Stimulated activated CD4-positive, alpha-beta T cell treated with anti-CD3 and anti-CD28 coated beads, Interleukin-2, amount 100 ng/mL, for 48 hours (primary cell): Measurements from ENCODE around the gene KCNK18.

ENCODE experiments used
- DNase-seq, 2 donors: peaks; one replicate each; pipeline ENCODE4 v3.0.0-alpha.2; 2020

The KCNK18 gene

DNA sequence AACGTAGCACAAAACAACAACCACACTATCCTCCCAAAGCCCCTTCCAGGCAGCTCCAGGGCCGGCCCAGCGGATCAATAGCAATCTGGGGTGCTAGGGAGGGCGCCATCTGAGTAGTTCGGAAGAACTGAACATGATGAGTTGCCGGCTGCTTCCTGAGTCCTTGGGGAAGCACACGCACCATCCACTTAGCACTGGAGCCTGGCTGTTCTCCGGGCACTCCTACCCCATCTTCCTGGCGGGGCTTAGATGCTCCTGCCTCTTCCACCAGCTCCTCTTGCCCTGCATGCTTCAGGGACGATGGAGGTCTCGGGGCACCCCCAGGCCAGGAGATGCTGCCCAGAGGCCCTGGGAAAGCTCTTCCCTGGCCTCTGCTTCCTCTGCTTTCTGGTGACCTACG, at the start of gene KCNK18:
TSS of gene KCNK18 (plus strand) at position 301 of the 400 bp plus-strand sequence. CDS start at position 301, 0 bp downstream.
- no peak for DNase-seq

DNA sequence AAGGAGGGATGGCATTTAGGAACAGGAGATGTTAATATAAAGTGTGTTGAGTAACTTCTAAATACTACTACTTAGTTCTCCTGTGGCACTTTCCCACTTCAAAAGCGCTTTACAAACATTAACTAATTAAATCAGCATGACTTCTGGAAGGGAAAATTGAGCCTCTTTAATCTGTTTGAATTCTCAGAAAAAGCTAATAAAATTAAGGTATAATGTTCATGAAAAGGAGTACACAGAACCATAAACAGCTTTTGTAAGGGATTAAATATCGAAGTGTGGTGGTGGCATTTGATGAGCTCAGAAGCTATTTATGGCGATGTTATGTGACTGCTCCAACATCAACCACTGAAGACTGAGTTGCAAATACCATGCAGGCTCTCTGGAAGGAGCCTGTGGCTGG, 49.0 kb upstream of the KCNK18 start:
- DNase-seq = no peak

DNA sequence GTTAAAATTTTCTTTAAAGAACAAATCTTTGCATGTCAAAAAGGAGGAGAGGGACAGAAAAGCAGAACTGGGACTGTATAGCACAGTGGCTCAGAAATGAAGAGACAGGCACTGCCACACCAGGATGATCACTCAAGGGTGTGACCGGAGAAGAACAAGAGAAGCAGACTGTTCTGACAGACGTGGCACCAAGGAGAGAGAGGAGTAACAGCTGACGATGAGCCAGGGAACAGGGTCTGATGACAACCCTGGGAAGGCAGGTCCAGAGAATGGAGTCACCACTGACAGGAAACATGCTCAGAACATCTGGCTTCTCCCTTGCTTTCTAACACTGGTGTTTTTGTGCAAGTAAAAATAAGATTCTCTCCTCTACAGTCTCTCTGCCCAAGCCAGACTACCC, 44.6 kb upstream of the KCNK18 start:
- no peak for DNase-seq

GRCh38 chr10:117158297-117158696, 39.0 kb upstream of the KCNK18 start:
- DNase-seq = no peak

DNA sequence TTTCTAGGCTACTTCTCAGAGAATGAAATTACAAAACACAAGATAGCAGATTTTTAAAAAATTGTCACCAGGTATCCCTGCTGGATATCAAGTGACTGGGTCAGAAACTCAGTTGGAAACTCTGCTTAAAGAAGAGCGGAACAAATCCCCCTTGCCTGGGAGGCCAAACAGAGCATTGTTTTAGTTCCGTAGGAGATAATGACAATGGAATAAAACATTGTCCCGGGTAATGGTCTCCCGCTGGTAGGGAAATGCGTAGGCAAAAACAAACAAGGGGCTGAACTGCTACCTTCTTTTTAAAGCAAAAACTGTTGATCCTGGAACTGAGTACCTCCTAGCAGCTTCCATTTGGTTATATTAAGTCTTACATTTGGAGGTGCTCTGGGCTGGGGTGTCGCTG, 37.9 kb upstream of the KCNK18 start:
- no peak for DNase-seq

DNA sequence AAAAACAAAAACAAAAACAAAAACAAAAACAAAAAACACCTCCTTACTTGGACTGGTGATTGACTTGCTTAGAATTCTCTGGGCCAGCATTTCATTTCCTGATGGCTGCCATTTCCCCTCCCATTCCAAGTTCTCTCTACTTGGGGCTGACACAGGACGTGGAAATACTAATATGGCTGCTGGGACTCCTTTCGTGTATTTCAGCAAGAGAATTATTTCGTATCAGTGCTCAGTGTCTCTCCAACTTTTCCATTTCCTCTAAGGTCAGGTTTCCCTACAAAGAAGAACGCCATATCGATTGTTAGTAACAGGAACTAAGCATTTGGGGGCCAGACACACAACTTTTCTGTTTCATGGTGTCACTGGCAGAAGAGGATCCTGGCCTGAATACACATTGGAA, 36.7 kb upstream of the KCNK18 start:
- DNase-seq = no peak

DNA sequence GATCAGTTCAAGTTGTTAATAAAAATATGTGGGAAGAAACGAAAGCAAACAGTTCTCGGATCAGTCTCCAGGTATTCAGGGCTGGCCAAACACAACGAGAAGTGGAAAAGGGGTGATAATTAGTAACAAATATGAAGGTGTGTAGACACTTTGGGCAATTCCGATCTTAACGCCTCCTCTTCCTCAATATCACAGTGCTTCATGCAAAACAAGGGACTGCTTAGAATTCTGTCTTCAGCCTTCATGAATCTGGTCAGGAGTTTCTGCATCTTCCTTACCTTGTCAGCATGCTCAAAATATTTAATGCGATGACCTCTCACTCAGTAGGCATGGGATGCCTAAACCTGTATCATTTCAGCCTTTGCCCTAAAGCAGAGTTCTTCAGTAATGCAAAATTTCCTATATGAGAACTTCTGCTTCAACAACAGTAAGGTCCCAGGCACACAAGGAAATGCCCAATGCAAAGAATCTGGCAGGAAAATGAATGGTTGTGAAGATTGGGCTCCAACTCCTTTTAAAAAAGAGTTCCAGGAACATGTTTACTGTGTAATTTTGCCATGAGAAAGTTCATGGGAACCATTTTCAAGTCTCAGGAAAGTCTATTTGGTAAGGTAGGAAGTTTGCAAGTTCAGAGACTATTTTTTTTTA, 35.8 kb upstream of the KCNK18 start:
- no peak for DNase-seq

DNA sequence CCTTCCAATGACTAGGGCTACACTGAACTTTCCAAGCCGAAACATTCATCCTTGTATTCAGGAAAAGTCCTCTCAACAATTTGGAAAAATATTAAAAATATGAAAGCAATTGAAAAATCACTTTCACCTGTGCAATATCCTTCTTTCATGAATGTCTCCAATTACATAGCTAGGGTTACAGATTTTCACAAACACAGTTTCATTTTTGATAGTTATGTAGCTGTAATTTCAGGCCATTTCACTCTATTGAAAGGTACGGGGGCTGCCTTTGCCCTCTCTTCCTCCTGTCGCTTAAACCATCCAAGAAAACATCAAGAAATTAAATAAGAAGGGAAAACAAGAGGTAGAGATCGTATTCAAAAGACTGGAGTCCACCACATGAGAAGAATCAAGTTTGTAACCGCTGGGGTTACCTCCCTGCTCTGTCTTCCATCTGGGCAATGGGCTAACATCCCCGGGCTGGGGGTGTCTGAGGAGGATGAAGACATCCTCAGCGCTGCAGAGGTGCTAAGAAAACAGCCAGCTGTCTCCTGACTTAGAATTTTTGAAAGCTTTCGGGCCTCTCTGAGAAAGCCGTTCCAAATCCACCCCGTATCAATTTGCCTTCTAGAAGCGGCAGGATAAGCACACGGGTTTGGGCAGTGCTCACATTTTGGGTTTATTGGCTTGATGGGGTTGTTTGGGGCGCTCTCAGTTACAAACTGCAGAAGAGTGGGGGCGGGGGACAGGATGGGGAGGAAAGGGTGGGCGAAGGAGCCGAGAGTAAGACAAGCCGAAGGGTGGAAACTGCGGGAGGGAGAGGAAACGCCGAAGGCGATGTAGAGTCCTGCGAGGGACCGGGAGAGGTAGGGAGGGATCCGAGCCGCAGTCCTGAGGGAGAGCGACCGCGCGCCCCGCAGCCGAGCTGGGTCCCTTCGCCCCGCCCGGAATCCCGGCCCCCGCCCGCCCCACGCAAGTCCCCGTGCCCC, 34.9 kb upstream of the KCNK18 start:
- no peak for DNase-seq

GRCh38 chr10:117163061-117163953, 34.0 kb upstream of the KCNK18 start:
- DNase-seq = no peak

DNA sequence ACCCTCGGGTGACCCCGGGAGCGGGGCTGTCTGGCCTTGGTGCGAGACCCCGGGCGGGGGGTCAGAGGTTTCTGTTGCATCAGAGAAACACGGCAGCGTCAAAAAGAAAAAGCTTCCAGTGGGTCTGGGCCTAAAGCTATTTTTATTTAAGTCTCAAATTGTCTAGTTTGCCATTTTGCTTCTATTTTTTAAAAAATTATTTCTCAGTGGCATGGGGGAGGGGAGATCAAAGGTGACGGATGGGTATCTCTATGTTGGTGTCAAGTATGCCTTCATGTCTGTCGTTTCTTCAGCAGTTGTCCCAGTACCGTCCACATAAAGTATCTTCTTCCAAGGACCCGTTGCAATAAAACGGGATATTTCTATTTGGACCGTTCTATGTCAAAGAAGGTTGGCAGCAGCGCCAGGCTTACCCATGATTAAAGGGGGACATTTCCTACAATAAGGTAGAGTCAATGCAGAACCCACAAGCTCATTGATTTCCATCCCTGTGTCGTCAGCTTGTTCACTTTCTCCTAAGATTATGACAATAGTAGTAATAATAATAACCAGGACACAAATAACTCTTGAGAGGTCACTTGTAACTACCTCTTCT, 33.2 kb upstream of the KCNK18 start:
- no peak for DNase-seq

GRCh38 chr10:117164592-117165537, 32.4 kb upstream of the KCNK18 start:
- no peak for DNase-seq

DNA sequence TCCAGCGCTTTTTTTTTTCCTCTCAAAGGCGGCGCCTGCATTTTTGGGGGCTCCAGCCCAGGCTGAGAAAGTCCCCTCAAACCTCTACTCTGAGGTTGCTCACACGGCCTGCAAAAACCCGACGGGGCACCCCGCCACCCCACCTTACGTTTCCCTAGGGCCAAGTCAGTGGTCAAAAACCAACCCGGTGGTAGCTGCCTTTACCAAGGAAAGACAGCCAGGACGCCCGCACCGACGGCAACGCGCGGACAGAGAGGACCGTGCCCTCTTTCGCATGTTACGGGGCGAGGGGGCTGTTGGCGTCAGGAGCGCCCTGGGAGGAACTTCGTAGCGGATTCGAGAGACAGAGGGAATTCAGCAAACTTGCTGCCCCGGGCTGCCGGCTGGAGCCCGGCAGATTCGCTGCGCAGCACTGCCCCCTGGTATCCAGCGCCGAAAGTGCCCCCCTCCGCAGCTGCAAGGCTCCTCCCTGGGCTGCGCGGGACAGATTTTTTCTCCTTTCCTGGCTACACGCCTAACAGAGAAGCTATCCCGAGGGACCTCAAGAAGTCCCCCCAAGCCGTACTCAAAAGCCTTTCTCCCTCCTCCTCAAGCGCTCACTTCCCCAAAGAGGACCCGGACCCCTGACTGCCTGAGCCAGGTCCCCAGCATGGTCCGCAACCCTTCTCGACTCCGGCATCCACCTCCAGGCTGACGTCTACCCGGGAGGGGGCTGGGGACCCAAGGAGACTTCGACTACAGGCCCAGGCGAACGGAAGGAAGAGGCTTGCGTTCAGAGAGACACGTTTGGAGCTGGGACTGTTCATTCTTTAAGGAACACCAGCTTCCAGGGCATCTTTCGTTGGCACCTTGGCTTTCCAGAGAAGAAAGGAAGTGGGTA, 31.5 kb upstream of the KCNK18 start:
- DNase-seq = no peak

GRCh38 chr10:117166418-117167345, 30.6 kb upstream of the KCNK18 start:
- no peak for DNase-seq

DNA sequence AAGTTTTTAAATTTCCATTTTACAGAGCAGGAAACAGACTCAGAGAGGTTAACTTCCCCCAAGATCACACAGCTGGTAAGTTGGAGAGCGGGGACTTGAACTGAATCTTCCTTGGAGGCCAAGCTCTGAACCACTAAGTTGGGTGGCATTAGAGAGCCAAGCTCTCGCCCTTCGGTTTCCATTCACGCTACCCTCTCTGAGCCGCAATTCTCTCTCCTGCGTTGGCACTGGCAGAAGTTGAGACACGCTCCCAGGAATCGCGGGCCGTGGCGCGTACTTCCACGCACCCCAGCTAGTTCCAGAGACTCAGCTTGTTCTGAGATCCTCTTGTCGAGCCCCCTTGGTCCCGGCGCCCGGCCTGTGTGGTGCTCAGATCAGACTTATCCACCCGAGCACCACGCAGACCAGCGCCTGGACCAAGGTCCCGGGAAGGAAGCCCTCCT, 29.9 kb upstream of the KCNK18 start:
- no peak for DNase-seq

DNA sequence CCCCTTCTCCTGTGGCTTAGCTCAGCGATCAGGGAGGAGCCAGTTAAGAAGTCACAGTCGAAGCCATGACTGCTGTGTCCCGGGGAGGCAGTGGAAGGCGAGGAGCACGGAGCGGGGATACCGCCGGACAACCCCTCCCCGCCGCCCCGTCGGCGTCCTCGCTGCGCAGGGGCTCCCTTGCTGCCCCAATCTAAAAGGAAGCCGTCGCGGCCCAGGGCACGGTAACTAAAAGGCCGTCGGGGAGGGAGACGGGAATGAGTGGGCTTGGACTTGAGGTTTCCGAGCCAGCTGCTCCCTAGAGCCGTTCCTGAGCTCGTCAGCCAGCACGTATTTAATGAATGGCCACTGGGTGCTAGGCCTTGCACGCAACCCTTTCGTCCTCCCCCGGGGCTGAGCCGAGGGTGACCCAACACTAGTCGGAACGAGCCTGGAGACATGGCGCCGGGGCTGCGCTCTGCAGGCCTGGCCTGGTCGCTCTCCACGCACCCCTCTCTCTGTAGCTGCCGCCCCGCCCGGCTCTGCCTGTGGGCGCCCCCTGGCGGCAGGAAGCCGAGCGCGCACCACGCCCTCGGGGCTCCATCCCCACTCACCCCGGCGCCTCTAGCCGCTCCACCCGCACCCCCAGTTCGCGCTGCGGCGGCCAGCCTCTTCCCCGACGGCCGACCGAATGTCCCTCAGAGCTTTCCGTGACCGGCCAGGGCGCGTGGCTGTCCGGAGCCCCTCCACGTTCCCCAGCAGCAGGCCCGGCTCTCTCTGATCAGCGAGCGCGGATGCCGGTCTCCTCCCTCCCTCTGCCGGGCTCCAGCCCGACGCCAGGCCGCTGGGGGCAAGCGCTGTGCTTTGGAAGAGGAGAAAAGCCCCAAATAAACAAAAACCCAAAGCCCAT, 29.3 kb upstream of the KCNK18 start:
- peak; percentile 69 to 76 for DNase-seq

DNA sequence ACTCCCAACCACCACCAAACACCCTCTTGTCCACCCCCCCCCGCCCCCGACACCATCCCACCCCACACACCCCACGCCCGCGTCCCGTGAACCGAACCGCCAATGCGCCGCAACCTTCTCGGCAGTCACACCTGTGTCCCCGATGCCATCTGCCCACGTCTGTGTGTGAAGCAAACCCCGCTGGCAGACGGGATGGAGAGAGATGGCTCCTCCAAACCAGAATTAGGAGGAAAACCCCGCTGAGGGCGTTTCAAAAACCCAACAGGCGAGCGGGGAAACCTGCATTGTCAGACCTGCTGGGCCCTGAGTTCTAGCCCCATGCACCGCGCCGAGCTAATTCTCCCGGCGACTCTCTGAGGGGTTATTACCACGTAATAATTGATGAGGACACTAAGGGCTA, 28.6 kb upstream of the KCNK18 start:
- no peak for DNase-seq

DNA sequence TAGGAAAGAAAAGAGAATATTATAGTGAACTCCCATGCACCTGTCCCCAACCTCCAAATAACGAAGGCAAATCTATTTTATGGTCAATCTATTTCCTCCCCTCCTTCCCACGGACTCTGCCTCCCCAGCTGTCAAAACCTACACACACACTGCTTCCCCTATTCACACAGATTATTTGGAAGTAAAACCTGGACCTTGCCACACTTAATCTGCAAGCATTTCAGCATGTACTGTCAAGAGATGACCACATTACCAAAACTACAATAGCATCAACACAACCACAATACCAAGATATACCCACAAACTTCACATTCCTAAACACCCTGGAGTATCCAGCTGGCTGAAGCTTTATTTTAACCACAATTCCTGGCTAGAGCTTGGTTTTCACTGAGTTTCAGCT, 27.8 kb upstream of the KCNK18 start:
- no peak for DNase-seq

- no peak for DNase-seq
Measured at GRCh38 chr10:117170244-117170643, 27.0 kb upstream of the KCNK18 start.
